K562 (cell line): Measurements from ENCODE around the gene ZFP62. TPM values are rescaled to one million over a fixed set of nuclear protein-coding genes. Genes with fewer than 3 reads are reported as not detected.

Experiments used
- ADNP ChIP-seq: fragments of 200-800 bp; sonication (Bioruptor generic); IDR thresholded peaks from 2 replicates; pipeline ENCODE4 v1.6.1; 2016; ENCODE audit warnings: missing genetic modification characterization, missing compliant biosample characterization
- BACH1 ChIP-seq: fragments of 200-800 bp; sonication (Bioruptor generic); IDR thresholded peaks from 2 replicates; pipeline ENCODE4 v1.6.1; 2016; ENCODE audit warnings: missing genetic modification characterization, missing compliant biosample characterization
- BCOR ChIP-seq: fragments of 450-650 bp; IDR thresholded peaks from 2 replicates; pipeline ENCODE4 v1.6.1; 2016
- CEBPZ ChIP-seq: fragments of 150-350 bp; IDR thresholded peaks from 2 replicates; pipeline ENCODE4 v1.6.1; 2014; ENCODE audit warnings: low read depth, mild to moderate bottlenecking, low read length, borderline replicate concordance
- GTF2A2 ChIP-seq: IDR thresholded peaks from 2 replicates; pipeline ENCODE4 v1.6.1; 2016; ENCODE audit warnings: mild to moderate bottlenecking, missing genetic modification characterization, missing compliant biosample characterization
- KDM1A ChIP-seq, 2 experiments: fragments of 450-650 bp; IDR thresholded peaks; 2 replicates each; pipeline ENCODE4 v1.6.1; 2016; ENCODE audit warnings: mild to moderate bottlenecking in 2 of 2
- MEIS2 ChIP-seq: fragments of 450-650 bp; IDR thresholded peaks from 2 replicates; pipeline ENCODE4 v1.6.1; 2014; ENCODE audit warnings: mild to moderate bottlenecking; ENCODE audit not compliant: partially characterized antibody
- OTX1 ChIP-seq: fragments of 450-650 bp; formaldehyde crosslinking; IDR thresholded peaks from 2 replicates; pipeline ENCODE4 v1.4.0; 2022; ENCODE audit warnings: mild to moderate bottlenecking
- PHF21A ChIP-seq: fragments of 450-650 bp; IDR thresholded peaks from 2 replicates; pipeline ENCODE4 v1.6.1; 2017; ENCODE audit warnings: low read depth, borderline replicate concordance
- RBM25 ChIP-seq: fragments of 200-400 bp; formaldehyde crosslinking; IDR thresholded peaks from 2 replicates; pipeline ENCODE4 v1.6.1; 2018; ENCODE audit warnings: low read length, low read depth, moderate library complexity; ENCODE audit not compliant: severe bottlenecking
- THAP7 ChIP-seq: fragments of 250-450 bp; sonication (Bioruptor Pico); IDR thresholded peaks from 2 replicates; pipeline ENCODE4 v1.5.0; 2021
- ZNF655 ChIP-seq: fragments of 250-450 bp; sonication (Bioruptor Pico); IDR thresholded peaks from 2 replicates; pipeline ENCODE4 v1.5.0; 2021
- ZNF707 ChIP-seq: fragments of 250-450 bp; sonication (Bioruptor Pico); conservative IDR thresholded peaks from 2 replicates; pipeline ENCODE4 v1.8.0; 2022; ENCODE audit warnings: inconsistent platforms, mild to moderate bottlenecking, moderate library complexity
- polyA plus RNA-seq, 8 experiments: library from polyadenylated mRNA; depleted of rRNA in 4 of 8; stranded (reverse) in 5 of 8; unstranded in 3 of 8; fragments of >200 nt; fragmentation: Nextera tagmentation in 2 of 8; fragmentation: Illumina TruSeq in 1 of 8; extraction: Ambion mirVana in 2 of 8; extraction: Trizol in 1 of 8; gene quantifications; 2 replicates each; pipeline versions ENCODE4 v1.2.1 to v1.2.3, GENCODE V29; 2011 to 2014; ENCODE audit warnings: inconsistent platforms in 1 of 8, missing spikeins in 1 of 8
- total RNA-seq, 7 experiments: library from RNA; depleted of rRNA in 6 of 7; stranded (reverse); fragments of >200 nt in 6 of 7; fragmentation: Illumina TruSeq in 2 of 7; extraction: Trizol in 2 of 7; gene quantifications; 2 replicates each; pipeline versions ENCODE4 v1.2.1 to v1.2.3, GENCODE V29; 2011 to 2021; ENCODE audit warnings: low replicate concordance in 1 of 7
- TF ChIP-seq, protein P1 (sequence below): fragments of 450-650 bp; IDR thresholded peaks from one replicate; pipeline ENCODE4 v1.6.1; 2018; ENCODE audit warnings: mild to moderate bottlenecking, moderate library complexity; ENCODE audit not compliant: partially characterized antibody
- TF ChIP-seq, protein P2 (sequence below): sonication (generic); formaldehyde crosslinking; IDR thresholded peaks from 2 replicates; pipeline ENCODE4 v1.8.1; 2023; ENCODE audit warnings: missing genetic modification reagents, mild to moderate bottlenecking, borderline replicate concordance

The ZFP62 gene
- total and polyA plus RNA-seq, 9 of the 15 experiments (the other 6 are each of a cell fraction or from before 2014, with no cell fraction given), result 12.2 to 37.5 (median 25.0) TPM

GRCh38 chr5:180818677-180819341 is 42.3 kb downstream of the ZFP62 start (continued):
- TF ChIP-seq, protein P1, sequence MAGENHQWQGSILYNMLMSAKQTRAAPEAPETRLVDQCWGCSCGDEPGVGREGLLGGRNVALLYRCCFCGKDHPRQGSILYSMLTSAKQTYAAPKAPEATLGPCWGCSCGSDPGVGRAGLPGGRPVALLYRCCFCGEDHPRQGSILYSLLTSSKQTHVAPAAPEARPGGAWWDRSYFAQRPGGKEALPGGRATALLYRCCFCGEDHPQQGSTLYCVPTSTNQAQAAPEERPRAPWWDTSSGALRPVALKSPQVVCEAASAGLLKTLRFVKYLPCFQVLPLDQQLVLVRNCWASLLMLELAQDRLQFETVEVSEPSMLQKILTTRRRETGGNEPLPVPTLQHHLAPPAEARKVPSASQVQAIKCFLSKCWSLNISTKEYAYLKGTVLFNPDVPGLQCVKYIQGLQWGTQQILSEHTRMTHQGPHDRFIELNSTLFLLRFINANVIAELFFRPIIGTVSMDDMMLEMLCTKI, result no peak
- TF ChIP-seq ZNF707, result no peak
- TF ChIP-seq PHF21A, result no peak
- TF ChIP-seq, protein P2, sequence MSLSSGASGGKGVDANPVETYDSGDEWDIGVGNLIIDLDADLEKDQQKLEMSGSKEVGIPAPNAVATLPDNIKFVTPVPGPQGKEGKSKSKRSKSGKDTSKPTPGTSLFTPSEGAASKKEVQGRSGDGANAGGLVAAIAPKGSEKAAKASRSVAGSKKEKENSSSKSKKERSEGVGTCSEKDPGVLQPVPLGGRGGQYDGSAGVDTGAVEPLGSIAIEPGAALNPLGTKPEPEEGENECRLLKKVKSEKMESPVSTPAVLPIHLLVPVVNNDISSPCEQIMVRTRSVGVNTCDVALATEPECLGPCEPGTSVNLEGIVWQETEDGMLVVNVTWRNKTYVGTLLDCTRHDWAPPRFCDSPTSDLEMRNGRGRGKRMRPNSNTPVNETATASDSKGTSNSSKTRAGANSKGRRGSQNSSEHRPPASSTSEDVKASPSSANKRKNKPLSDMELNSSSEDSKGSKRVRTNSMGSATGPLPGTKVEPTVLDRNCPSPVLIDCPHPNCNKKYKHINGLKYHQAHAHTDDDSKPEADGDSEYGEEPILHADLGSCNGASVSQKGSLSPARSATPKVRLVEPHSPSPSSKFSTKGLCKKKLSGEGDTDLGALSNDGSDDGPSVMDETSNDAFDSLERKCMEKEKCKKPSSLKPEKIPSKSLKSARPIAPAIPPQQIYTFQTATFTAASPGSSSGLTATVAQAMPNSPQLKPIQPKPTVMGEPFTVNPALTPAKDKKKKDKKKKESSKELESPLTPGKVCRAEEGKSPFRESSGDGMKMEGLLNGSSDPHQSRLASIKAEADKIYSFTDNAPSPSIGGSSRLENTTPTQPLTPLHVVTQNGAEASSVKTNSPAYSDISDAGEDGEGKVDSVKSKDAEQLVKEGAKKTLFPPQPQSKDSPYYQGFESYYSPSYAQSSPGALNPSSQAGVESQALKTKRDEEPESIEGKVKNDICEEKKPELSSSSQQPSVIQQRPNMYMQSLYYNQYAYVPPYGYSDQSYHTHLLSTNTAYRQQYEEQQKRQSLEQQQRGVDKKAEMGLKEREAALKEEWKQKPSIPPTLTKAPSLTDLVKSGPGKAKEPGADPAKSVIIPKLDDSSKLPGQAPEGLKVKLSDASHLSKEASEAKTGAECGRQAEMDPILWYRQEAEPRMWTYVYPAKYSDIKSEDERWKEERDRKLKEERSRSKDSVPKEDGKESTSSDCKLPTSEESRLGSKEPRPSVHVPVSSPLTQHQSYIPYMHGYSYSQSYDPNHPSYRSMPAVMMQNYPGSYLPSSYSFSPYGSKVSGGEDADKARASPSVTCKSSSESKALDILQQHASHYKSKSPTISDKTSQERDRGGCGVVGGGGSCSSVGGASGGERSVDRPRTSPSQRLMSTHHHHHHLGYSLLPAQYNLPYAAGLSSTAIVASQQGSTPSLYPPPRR (CRISPR knock-in tag), result no peak
- TF ChIP-seq BACH1, result no peak
- no peak for TF ChIP-seq ZNF655 (CRISPR knock-in tag)
- no peak for TF ChIP-seq CEBPZ
- TF ChIP-seq BCOR, result peak; percentile 92
- TF ChIP-seq GTF2A2, result no peak
- peak; percentile 18 to 53; a peak in 2 of 4 replicates for TF ChIP-seq KDM1A (IDR thresholded peaks at IDR 0.05)
- peak; percentile 24 for TF ChIP-seq MEIS2
- TF ChIP-seq ADNP (tag), result peak; percentile 37; the same call in 1 of the 2 replicates
- TF ChIP-seq OTX1 (CRISPR knock-in tag), result no peak
- TF ChIP-seq THAP7, result no peak
- TF ChIP-seq RBM25, result peak; percentile 98
